HUES6 (cell line): ENCODE results near the gene ZNRF1.
"Not testable (repeated sequence)": the region's sequence is repeated elsewhere in the genome, so short reads cannot be mapped to it uniquely, and the experiment has no call there.

Source experiments
- H3K27ac ChIP-seq: 2 replicates; pipeline ENCODE4 v1.7.0; 2013; ENCODE audit warnings: low read depth, mild to moderate bottlenecking, low read length, inconsistent platforms
- H3K27me3 ChIP-seq: 2 replicates; pipeline ENCODE4 v1.6.1; 2013; ENCODE audit warnings: low read length; ENCODE audit not compliant: control insufficient read depth, insufficient read depth
- H3K36me3 ChIP-seq: 2 replicates; pipeline ENCODE4 v1.6.1; 2013; ENCODE audit warnings: low read length; ENCODE audit not compliant: control insufficient read depth, insufficient read depth
- H3K4me1 ChIP-seq: 2 replicates; pipeline ENCODE4 v1.6.1; 2013; ENCODE audit warnings: low read length; ENCODE audit not compliant: control insufficient read depth, insufficient read depth
- H3K4me3 ChIP-seq: 2 replicates; pipeline ENCODE4 v1.5.1; 2013; ENCODE audit warnings: low read depth, low read length
- H3K9ac ChIP-seq: one replicate; pipeline ENCODE4 v1.6.1; 2013; ENCODE audit warnings: mild to moderate bottlenecking, low read length
- H3K9me3 ChIP-seq: 2 replicates; pipeline ENCODE4 v1.6.1; 2013; ENCODE audit warnings: low read depth, low read length; ENCODE audit not compliant: control insufficient read depth, insufficient read depth

Gene ZNRF1

GRCh38 chr16:75017670-75018525, 19.1 kb downstream of the ZNRF1 start:
- Histone ChIP-seq H3K9ac (no peak overlapping the region), H3K27ac (no peak overlapping the region), H3K36me3 (no peaks in the 10 kb centered on the region), H3K27me3 (no peaks in the 10 kb centered on the region), H3K9me3 (peaks cover 16% of the 10 kb centered on the region), H3K4me3 (no peak overlapping the region), H3K4me1 (peaks cover under 1% of the 10 kb centered on the region; the same call in 1 of the 2 replicates)

DNA sequence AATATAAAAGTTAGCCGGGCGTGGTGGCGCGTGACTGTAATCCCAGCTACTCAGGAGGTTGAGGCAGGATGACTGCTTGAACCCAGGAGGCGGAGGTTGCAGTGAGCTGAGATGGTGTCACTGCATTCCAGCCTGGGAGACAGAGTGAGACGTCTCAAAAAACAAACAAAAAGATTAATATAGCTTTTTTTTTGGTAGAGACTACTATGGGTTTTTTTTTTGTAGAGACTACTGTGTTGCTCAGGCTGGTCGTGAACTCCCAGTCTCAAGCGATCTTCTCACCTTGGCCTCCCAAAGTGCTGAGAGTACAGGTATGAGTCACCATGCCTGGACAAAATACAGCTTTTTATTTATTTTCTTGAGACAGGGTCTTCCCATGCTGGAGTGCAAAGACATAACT, 20.2 kb downstream of the ZNRF1 start:
- no peak overlapping the region for H3K27ac ChIP-seq
- H3K9me3 ChIP-seq: peaks cover 16% of the 10 kb centered on the region
- no peaks in the 10 kb centered on the region for H3K36me3 ChIP-seq
- H3K9ac ChIP-seq: no peak overlapping the region
- H3K4me1 ChIP-seq: no peaks in the 10 kb centered on the region; the same call in 1 of the 2 replicates
- H3K27me3 ChIP-seq: no peaks in the 10 kb centered on the region
- no peak overlapping the region for H3K4me3 ChIP-seq

- Histone ChIP-seq H3K36me3 (no peaks in the 10 kb centered on the region), H3K27ac (no peak overlapping the region), H3K27me3 (no peaks in the 10 kb centered on the region), H3K4me1 (no peaks in the 10 kb centered on the region; the same call in 1 of the 2 replicates), H3K4me3 (no peak overlapping the region), H3K9ac (no peak overlapping the region), H3K9me3 (peaks cover 16% of the 10 kb centered on the region)
Measured at GRCh38 chr16:75019586-75019985, 20.8 kb downstream of the ZNRF1 start.

DNA sequence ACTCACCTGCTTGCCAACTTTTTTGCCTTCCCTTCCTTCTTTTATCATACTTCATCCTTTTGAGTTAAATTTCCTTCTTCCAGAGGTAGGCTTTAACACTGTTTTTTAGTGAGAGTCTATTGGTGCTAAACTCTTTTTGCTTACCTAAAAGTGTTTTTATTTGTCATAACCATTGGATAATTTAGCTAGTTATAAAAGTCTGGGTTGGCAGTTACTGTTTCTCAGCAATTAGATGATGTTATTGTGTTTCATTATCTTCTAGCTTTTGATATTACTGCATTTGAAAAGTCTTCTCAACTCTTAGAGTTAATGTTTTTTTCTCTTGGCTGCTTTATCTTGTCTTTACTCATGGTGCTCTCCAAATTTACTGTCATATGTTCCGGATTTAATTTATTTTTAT, 22.6 kb downstream of the ZNRF1 start:
- Histone ChIP-seq H3K4me1 (no peaks in the 10 kb centered on the region; the same call in 1 of the 2 replicates), H3K27ac (no peak overlapping the region), H3K9me3 (peaks cover 16% of the 10 kb centered on the region), H3K9ac (no peak overlapping the region), H3K27me3 (no peaks in the 10 kb centered on the region), H3K4me3 (no peak overlapping the region), H3K36me3 (no peaks in the 10 kb centered on the region)

- H3K36me3 ChIP-seq: no peaks in the 10 kb centered on the region
- no peaks in the 10 kb centered on the region; the same call in 1 of the 2 replicates for H3K4me1 ChIP-seq
- H3K27ac ChIP-seq: no peak overlapping the region
- H3K9me3 ChIP-seq: peaks cover 16% of the 10 kb centered on the region
- no peaks in the 10 kb centered on the region for H3K27me3 ChIP-seq
- H3K4me3 ChIP-seq: no peak overlapping the region
- H3K9ac ChIP-seq: no peak overlapping the region
Measured at GRCh38 chr16:75022567-75022966, 23.7 kb downstream of the ZNRF1 start.

DNA sequence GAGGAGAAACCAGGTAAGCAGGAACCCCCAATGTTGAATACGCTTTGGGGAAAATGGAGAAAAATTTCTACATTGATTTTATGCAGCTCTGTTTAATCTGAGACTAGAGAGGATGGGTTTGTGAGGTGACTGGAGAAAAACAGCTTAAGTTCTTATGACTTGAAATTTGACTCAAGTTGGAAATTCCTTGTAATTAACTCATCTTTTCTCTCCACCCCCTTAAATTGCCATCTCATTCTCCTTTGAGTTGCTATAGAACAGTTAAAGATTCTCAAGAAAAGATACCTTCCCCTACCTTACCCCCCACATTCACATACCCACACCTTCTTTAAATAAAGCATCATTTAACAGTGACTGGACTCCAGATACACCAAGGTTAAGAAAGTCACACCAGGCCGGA, 24.2 kb downstream of the ZNRF1 start:
- Histone ChIP-seq H3K4me1 (no peaks in the 10 kb centered on the region), H3K36me3 (no peaks in the 10 kb centered on the region), H3K9me3 (peaks cover 16% of the 10 kb centered on the region), H3K27me3 (no peaks in the 10 kb centered on the region), H3K9ac (no peak overlapping the region), H3K4me3 (no peak overlapping the region), H3K27ac (no peak overlapping the region)

DNA sequence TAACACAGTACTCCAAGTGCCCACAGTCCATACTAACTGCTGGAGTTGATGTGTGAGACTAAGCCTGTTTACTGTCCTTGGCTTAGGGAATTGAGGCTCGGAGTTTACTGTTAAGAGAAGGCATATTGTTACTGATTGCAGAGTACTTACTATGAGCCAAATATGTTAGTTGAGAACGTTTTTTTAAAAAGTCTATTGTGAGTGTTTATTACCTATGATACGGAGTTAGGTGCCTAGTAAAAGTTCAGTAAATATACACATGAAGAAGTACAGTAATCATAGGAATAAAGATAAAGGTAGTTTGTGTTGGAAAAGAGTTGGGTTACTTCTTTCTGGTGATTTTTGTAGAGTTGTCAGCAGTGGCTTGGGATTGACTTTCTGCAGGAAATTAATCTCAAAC, 25.4 kb downstream of the ZNRF1 start:
- Histone ChIP-seq H3K27ac (no peak overlapping the region), H3K9ac (no peak overlapping the region), H3K27me3 (no peaks in the 10 kb centered on the region), H3K36me3 (no peaks in the 10 kb centered on the region), H3K4me3 (no peak overlapping the region), H3K9me3 (peaks cover 16% of the 10 kb centered on the region), H3K4me1 (no peaks in the 10 kb centered on the region)

GRCh38 chr16:75024594-75024993, 25.8 kb downstream of the ZNRF1 start:
- Histone ChIP-seq H3K27ac (no peak overlapping the region), H3K4me3 (no peak overlapping the region), H3K27me3 (no peaks in the 10 kb centered on the region), H3K9me3 (peaks cover 15% of the 10 kb centered on the region), H3K36me3 (no peaks in the 10 kb centered on the region), H3K4me1 (no peaks in the 10 kb centered on the region), H3K9ac (no peak overlapping the region)

DNA sequence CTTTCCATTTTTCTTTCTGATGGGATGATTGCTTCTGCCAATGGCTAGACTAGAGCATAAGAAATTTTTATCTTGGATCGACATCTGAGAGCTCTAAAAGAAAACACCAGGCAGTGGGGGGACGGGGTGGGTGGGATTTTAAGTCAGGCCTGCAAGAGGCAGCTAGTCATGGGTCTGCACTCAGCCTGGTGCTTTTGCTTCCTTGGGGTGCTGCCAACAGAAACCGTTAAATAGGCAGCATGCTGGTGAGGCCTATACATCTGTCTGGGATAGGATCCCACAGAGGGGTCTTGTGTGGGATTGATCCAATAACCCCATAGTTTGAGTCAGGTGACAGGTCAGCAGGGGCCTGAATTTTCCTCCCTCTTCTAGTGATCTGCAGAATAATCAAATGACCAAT, 26.9 kb downstream of the ZNRF1 start:
- Histone ChIP-seq H3K27ac (no peak overlapping the region), H3K4me1 (no peaks in the 10 kb centered on the region), H3K9ac (no peak overlapping the region), H3K9me3 (peaks cover 10% of the 10 kb centered on the region), H3K4me3 (no peak overlapping the region), H3K36me3 (no peaks in the 10 kb centered on the region), H3K27me3 (no peaks in the 10 kb centered on the region)

DNA sequence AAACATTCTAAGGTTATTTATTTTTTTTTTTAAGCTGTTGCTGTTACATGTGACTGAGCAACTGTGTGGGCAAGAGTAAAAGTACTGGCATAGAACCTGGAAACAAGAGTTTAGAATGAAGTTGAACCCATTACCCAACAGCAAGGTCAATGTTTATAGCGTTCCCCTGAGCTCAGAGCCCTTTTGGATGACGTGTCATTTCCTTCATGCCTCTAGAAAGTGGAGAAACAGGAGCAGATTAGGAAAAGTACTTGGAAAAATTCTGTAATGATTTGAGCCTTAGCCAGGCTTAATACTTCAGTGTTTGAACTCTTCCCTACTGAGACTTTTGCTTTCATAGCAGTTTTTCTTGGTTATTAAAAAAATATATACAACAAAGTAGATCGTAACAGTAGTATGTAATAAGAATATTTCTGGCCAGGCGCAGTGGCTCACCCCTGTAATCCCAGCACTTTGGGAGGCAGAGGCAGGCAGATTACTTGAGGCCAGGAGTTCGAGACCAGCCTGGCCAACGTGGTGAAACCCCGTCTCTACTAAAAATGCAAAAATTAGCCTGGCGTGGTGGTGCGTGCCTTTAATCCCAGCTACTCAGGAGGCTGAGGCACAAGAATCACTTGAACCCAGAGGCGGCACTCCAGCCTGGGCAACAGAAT, 27.5 kb downstream of the ZNRF1 start:
- not testable (repeated sequence) for H3K27ac ChIP-seq, H3K36me3 ChIP-seq, H3K9me3 ChIP-seq, H3K4me1 ChIP-seq, H3K9ac ChIP-seq, H3K27me3 ChIP-seq, H3K4me3 ChIP-seq

- Histone ChIP-seq H3K27me3 (no peaks in the 10 kb centered on the region), H3K4me3 (no peak overlapping the region), H3K27ac (no peak overlapping the region), H3K9me3 (no peaks in the 10 kb centered on the region; the same call in 1 of the 2 replicates), H3K4me1 (no peaks in the 10 kb centered on the region), H3K9ac (no peak overlapping the region), H3K36me3 (no peaks in the 10 kb centered on the region)
Measured at GRCh38 chr16:75026892-75027391, 28.1 kb downstream of the ZNRF1 start.
